ENCODE measurements around the gene ZSCAN10. TPM values are rescaled to one million over a fixed set of nuclear protein-coding genes. Genes with fewer than 3 reads are reported as not detected.
A peak's percentile ranks its signal among the peaks of the same experiment; 100 is the strongest.

The ZSCAN10 gene
- total RNA-seq, 1 donor from 2014 or later: not detected

GRCh38 chr16:3099732-3100499, 822 bp upstream of the ZSCAN10 start:
- Mint-ChIP-seq H3K4me1 (peaks cover 47% of the 10 kb centered on the region), H3K36me3 (ENCODE audit: low read depth) (no peaks in the 10 kb centered on the region), H3K9me3 (no peaks in the 10 kb centered on the region), H3K4me3 (peak overlapping the region; percentile 61), H3K27me3 (ENCODE audit: low read depth) (peaks cover 43% of the 10 kb centered on the region), H3K27ac (ENCODE audit: unreplicated experiment) (peak overlapping the region; percentile 36)
- peak; percentile 87 for DNase-seq (ENCODE audit: low read depth, low spot score)
- TF ChIP-seq CTCF (conservative IDR thresholded peaks at IDR 0.05): no peak

- H3K4me1 Mint-ChIP-seq: peaks cover 52% of the 10 kb centered on the region
- no peaks in the 10 kb centered on the region for H3K36me3 Mint-ChIP-seq (ENCODE audit: low read depth)
- TF ChIP-seq CTCF (conservative IDR thresholded peaks at IDR 0.05): no peak
- no peak for DNase-seq (ENCODE audit: low read depth, low spot score)
- no peaks in the 10 kb centered on the region for H3K9me3 Mint-ChIP-seq
- H3K27me3 Mint-ChIP-seq (ENCODE audit: low read depth): peaks cover 48% of the 10 kb centered on the region
- H3K27ac Mint-ChIP-seq (ENCODE audit: unreplicated experiment): no peak overlapping the region
- H3K4me3 Mint-ChIP-seq: no peak overlapping the region
Measured at GRCh38 chr16:3099395-3099731, 269 bp upstream of the ZSCAN10 start.

- no peak for DNase-seq (ENCODE audit: low read depth, low spot score)
- Mint-ChIP-seq H3K4me3 (no peak overlapping the region), H3K4me1 (peaks cover 43% of the 10 kb centered on the region), H3K36me3 (ENCODE audit: low read depth) (no peaks in the 10 kb centered on the region), H3K9me3 (no peaks in the 10 kb centered on the region), H3K27me3 (ENCODE audit: low read depth) (peaks cover 48% of the 10 kb centered on the region), H3K27ac (ENCODE audit: unreplicated experiment) (no peak overlapping the region)
- no peak for TF ChIP-seq CTCF (conservative IDR thresholded peaks at IDR 0.05)
Measured at GRCh38 chr16:3097266-3097665, 1.8 kb downstream of the ZSCAN10 start.

GRCh38 chr16:3096362-3096761, 2.7 kb downstream of the ZSCAN10 start:
- H3K4me1 Mint-ChIP-seq: peaks cover 36% of the 10 kb centered on the region
- H3K9me3 Mint-ChIP-seq: no peaks in the 10 kb centered on the region
- no peak overlapping the region for H3K27ac Mint-ChIP-seq (ENCODE audit: unreplicated experiment)
- DNase-seq (ENCODE audit: low read depth, low spot score): no peak
- H3K36me3 Mint-ChIP-seq (ENCODE audit: low read depth): no peaks in the 10 kb centered on the region
- no peak overlapping the region for H3K4me3 Mint-ChIP-seq
- peaks cover 48% of the 10 kb centered on the region for H3K27me3 Mint-ChIP-seq (ENCODE audit: low read depth)
- no peak for TF ChIP-seq CTCF (conservative IDR thresholded peaks at IDR 0.05)

GRCh38 chr16:3095869-3096268, 3.2 kb downstream of the ZSCAN10 start:
- no peak overlapping the region for H3K27ac Mint-ChIP-seq (ENCODE audit: unreplicated experiment)
- peak; percentile 46 for TF ChIP-seq CTCF (conservative IDR thresholded peaks at IDR 0.05)
- no peak for DNase-seq (ENCODE audit: low read depth, low spot score)
- no peak overlapping the region for H3K4me3 Mint-ChIP-seq
- no peaks in the 10 kb centered on the region for H3K36me3 Mint-ChIP-seq (ENCODE audit: low read depth)
- peaks cover 48% of the 10 kb centered on the region for H3K27me3 Mint-ChIP-seq (ENCODE audit: low read depth)
- peaks cover 32% of the 10 kb centered on the region for H3K4me1 Mint-ChIP-seq
- H3K9me3 Mint-ChIP-seq: no peaks in the 10 kb centered on the region
